Astrocyte of the cerebellum (primary cell): ENCODE results near the gene PSMD13.

Experiments
- DNase-seq: peaks from one replicate; pipeline ENCODE4 v3.0.0-alpha.2; 2011; ENCODE audit warnings: low read depth
- H3K4me3 ChIP-seq: 2 replicates; pipeline ENCODE4 v1.5.1; 2011; ENCODE audit warnings: mild to moderate bottlenecking, low read depth, low read length, moderate library complexity
- in situ Hi-C: cut with HindIII; loops from 2 replicates; pipeline ENCODE4 v1.10.0; 2017; ENCODE audit warnings: low sequenced_read_pairs
- TF ChIP-seq, protein P1 (sequence below): IDR thresholded peaks from 2 replicates; pipeline ENCODE4 v1.5.1; 2012; ENCODE audit warnings: low read length, low read depth, moderate library complexity, mild to moderate bottlenecking; ENCODE audit errors: missing control alignments

PSMD13 gene

DNA sequence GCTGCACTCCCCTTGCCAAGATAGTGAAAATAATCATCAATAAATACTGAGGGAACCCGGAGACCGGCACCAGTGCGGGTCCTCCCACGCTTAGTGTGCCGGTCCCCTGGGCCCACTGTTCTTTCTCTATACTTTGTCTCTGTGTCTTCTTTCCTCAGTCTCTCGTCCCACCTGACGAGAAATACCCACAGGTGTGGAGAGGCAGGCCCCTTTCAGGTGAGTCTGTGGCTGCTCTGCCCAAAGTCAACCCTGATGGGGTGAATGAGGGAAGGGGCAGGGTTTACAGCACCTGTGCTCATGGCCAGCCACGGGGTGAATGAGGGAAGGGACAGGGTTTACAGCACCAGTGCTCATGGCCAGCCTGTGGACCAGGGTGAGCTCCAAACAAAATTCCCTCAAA lies 34.3 kb upstream of the PSMD13 start:
- in situ Hi-C loops, result no loop called here
- TF ChIP-seq, protein P1, sequence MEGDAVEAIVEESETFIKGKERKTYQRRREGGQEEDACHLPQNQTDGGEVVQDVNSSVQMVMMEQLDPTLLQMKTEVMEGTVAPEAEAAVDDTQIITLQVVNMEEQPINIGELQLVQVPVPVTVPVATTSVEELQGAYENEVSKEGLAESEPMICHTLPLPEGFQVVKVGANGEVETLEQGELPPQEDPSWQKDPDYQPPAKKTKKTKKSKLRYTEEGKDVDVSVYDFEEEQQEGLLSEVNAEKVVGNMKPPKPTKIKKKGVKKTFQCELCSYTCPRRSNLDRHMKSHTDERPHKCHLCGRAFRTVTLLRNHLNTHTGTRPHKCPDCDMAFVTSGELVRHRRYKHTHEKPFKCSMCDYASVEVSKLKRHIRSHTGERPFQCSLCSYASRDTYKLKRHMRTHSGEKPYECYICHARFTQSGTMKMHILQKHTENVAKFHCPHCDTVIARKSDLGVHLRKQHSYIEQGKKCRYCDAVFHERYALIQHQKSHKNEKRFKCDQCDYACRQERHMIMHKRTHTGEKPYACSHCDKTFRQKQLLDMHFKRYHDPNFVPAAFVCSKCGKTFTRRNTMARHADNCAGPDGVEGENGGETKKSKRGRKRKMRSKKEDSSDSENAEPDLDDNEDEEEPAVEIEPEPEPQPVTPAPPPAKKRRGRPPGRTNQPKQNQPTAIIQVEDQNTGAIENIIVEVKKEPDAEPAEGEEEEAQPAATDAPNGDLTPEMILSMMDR, result no peak
- DNase-seq, result no peak
- no peak overlapping the region for H3K4me3 ChIP-seq

DNA sequence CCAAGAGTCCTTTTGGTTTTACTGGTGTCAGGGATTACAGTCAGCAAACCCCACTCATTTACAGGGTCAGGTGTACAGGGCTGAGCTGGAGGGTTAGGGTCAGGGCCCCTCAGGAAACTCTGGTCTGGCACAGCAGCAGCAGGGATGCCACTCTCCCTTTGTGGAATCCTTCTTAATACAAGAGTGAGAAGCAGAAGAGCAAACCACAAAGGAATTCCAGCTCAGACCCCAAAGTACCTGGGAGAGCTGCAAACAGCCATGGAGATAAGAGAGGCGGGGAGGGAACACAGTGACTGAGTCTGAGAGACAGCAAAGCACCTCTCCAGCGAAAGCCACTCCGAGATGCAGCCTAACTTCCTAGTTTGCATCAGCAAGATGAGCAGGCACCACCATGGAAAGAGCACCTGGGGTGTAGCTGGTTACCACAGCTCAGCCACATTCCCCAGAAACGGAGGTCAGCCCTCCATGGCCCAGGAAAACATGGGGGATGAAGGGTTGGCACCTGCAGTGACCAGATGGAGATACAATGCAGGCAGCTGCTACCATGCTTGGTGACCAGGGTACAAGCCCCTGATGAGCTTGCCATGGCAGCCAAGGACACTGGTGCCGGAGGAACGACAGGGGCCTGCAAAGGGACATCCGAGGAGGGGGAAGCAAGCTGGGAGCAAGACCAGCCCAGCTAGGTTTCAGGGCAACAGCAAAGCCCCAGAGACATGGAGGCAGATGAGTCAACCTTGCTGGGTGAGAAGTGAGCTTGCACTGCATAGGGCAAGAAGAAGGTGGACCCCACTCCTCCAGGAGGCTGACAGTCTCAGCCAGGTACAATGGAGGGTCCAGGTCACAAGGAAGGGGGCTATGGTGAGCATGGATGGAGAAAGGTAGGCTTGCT lies 33.5 kb upstream of the PSMD13 start:
- DNase-seq, result no peak
- in situ Hi-C loops, result no loop called here
- H3K4me3 ChIP-seq, result no peak overlapping the region
- TF ChIP-seq, protein P1, result no peak

DNA sequence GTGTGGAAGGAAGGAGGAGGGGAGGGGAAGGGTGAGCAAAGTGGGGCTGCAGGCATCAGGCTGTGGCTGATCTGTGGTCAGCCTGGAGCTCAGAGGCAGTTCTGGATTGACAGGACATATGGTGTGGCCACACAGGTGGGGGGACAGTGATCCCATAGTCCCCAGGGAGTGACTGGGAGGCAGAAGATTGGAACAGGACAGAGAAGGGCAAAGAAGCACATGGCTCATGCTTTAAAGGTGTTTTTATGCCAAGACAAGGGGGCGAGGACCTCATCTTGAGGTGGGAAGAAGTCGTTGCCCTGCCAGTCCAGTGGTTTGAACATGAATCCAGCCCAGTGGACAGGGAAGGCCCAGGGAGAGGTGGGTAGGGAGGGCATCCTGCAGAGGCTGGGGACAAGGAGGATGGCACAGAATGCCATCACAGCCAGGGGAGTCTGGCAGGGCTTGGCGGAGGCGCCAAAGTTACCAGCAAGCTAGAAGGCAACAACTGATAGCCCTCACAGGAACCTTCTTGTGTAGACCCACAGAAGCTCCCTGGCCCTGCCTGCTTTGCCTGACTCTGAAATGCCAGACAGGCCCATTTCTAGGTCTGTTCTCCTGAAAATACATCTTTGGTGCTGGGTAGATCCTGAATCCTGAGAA lies 32.7 kb upstream of the PSMD13 start:
- in situ Hi-C loops, result no loop called here
- no peak for DNase-seq
- H3K4me3 ChIP-seq, result no peak overlapping the region
- TF ChIP-seq, protein P1, result no peak

DNA sequence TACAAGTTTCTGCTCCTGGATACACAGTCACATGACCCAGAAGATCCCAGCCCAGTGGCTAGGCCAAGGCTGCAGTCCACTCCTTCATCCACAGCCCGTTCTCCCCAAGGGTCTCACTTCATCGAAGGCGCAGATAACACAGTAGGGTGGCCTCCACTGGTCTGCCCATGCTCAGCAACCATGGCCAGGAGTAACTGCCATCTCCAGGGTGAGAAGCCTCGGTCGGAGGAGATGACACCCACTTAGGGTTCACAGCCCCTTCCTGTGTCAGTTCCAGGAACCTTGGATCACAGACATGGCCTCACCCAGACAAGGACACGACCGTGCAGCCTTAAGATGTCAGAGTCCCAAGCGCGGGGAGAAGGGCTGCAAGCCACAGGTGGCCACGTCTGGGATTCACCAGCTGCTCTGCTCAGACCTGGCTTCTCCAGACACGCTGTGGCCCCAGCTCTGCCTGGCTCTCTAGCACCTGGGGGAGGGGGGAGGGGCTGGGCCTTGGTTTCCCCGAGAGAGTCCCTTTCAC lies 32.1 kb upstream of the PSMD13 start:
- TF ChIP-seq, protein P1, result no peak
- H3K4me3 ChIP-seq, result no peak overlapping the region
- in situ Hi-C loops, result no loop called here
- DNase-seq, result no peak

DNA sequence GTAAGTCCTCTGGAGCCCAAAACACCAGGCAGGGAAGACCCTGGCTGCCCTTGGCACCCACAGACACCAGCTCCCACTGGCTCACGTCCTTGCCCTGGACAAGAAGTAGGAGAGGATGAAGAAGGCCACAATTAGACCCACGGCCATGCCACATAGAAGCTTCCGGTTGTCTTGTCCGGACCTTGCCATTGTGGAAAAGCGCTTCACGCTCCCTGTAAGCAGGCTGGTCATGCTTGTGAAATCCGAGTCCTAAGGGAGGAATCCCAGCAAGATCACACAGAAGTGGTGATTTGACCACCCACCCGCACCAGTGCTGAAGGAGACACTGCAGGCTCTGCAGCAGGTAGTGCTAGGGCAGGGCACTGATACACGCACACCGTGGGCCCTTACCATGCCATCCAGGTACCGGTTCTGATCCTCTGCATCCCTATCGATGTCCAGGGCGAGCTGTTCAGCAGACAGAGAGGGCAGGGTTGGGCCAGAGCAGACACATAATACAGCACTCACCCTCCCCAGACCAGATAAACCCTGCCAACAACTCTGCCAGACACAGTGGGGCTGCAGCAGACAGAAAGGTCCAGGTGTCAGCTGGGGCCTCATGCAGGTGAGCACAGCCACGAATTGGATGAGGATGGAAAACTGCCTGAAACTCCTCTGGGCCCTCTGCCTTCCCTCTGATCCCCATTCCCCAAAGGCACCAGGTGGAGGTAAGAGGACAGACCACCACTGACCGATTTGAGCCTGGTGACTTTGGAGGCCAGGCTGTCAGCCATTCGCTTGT lies 31.4 kb upstream of the PSMD13 start:
- in situ Hi-C loops, result no loop called here

DNA sequence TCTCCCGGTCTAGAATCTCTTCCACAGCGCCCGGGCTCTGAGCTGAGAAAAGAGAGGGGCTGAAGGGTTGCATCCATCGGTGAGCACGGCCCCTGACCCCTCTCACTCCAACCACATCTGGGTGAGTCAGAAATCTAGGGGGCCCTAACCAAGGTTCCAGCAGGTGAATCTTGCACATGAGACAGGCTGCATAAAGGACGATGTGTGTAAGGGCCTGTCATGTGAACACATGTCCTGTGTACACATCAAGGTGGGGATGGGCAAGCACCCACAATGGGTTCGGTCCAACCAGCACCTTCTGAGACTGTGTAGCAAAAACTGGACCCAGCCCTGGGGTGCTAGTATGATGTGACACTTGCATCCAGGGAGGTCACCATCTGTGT lies 30.8 kb upstream of the PSMD13 start:
- peak overlapping the region; percentile 94 for H3K4me3 ChIP-seq
- DNase-seq, result no peak
- in situ Hi-C loops, result no loop called here
- TF ChIP-seq, protein P1, result no peak

More for the DNA sequence above, 31.4 kb upstream of the PSMD13 start:
- H3K4me3 ChIP-seq, result peak overlapping the region; percentile 94
- DNase-seq, result no peak
- TF ChIP-seq, protein P1, result no peak
